DMS 273 (cell line): ENCODE measurements around the gene ADNP2.
A peak's percentile ranks its signal among the peaks of the same experiment; 100 is the strongest.
"Not testable (repeated sequence)": the region's sequence is repeated elsewhere in the genome, so short reads cannot be mapped to it uniquely, and the experiment has no call there.

Source experiments
- DNase-seq: peaks from one replicate; lab custom pipeline; 2025; ENCODE audit not compliant: unreplicated experiment; lab: John Stamatoyannopoulos, UW

Gene ADNP2

GRCh38 chr18:80147037-80147417 is 38.0 kb downstream of the ADNP2 start:
- DNase-seq, result peak; percentile 68

- peak; percentile 95 for DNase-seq
Observed at GRCh38 chr18:80147418-80148325, 38.6 kb downstream of the ADNP2 start.

- DNase-seq, result peak; percentile 72
Observed at GRCh38 chr18:80148326-80149199, 39.5 kb downstream of the ADNP2 start.

- DNase-seq, result no peak
Observed at GRCh38 chr18:80149667-80150066, 40.6 kb downstream of the ADNP2 start.

- peak; percentile 54 for DNase-seq
Observed at GRCh38 chr18:80154293-80154692, 45.2 kb downstream of the ADNP2 start.

- DNase-seq, result peak; percentile 87
Observed at GRCh38 chr18:80157708-80158343, 48.8 kb downstream of the ADNP2 start.

GRCh38 chr18:80158365-80158764 is 49.3 kb downstream of the ADNP2 start:
- no peak for DNase-seq

GRCh38 chr18:80159713-80160636 is 50.9 kb downstream of the ADNP2 start:
- no peak for DNase-seq

- no peak for DNase-seq
Observed at GRCh38 chr18:80161781-80162417, 52.8 kb downstream of the ADNP2 start.

GRCh38 chr18:80163183-80163582 is 54.1 kb downstream of the ADNP2 start:
- DNase-seq, result no peak

- DNase-seq, result not testable (repeated sequence)
Observed at GRCh38 chr18:80164727-80165355, 55.8 kb downstream of the ADNP2 start.

- DNase-seq, result no peak
Observed at GRCh38 chr18:80166240-80166639, 57.2 kb downstream of the ADNP2 start.

GRCh38 chr18:80166725-80167124 is 57.7 kb downstream of the ADNP2 start:
- DNase-seq, result no peak

GRCh38 chr18:80167331-80167730 is 58.3 kb downstream of the ADNP2 start:
- DNase-seq, result no peak

GRCh38 chr18:80167931-80168330 is 58.9 kb downstream of the ADNP2 start:
- no peak for DNase-seq

- DNase-seq, result no peak
Observed at GRCh38 chr18:80168346-80168745, 59.3 kb downstream of the ADNP2 start.

- DNase-seq, result no peak
Observed at GRCh38 chr18:80168982-80169381, 59.9 kb downstream of the ADNP2 start.

- no peak for DNase-seq
Observed at GRCh38 chr18:80169607-80170006, 60.5 kb downstream of the ADNP2 start.

- no peak for DNase-seq
Observed at GRCh38 chr18:80170395-80171053, 61.5 kb downstream of the ADNP2 start.
